HepG2 (cell line): ENCODE results near the gene SELENOM. TPM values are rescaled to one million over a fixed set of nuclear protein-coding genes. Genes with fewer than 3 reads are reported as not detected.

Source experiments
- BRD4 ChIP-seq: sonication (generic); formaldehyde crosslinking; IDR thresholded peaks from 2 replicates; pipeline ENCODE4 v1.4.0; 2020; ENCODE audit warnings: missing genetic modification reagents
- CCDC6 ChIP-seq: sonication (generic); formaldehyde crosslinking; IDR thresholded peaks from 2 replicates; pipeline ENCODE4 v1.8.1; 2022; ENCODE audit warnings: mild to moderate bottlenecking, missing genetic modification reagents, moderate library complexity
- HIVEP1 ChIP-seq: sonication (generic); formaldehyde crosslinking; IDR thresholded peaks from 2 replicates; pipeline ENCODE4 v1.4.0; 2020; ENCODE audit warnings: mild to moderate bottlenecking, missing genetic modification reagents
- HNRNPLL ChIP-seq: fragments of 200-400 bp; formaldehyde crosslinking; IDR thresholded peaks from 2 replicates; pipeline ENCODE4 v1.6.1; 2017; ENCODE audit warnings: mild to moderate bottlenecking, low read depth, low read length; ENCODE audit not compliant: poor library complexity, severe bottlenecking
- IKZF5 ChIP-seq: IDR thresholded peaks from 2 replicates; pipeline ENCODE4 v1.6.1; 2018; ENCODE audit warnings: missing genetic modification reagents, mild to moderate bottlenecking, missing compliant biosample characterization
- KDM5A ChIP-seq: fragments of 200-600 bp; sonication (generic); IDR thresholded peaks from 2 replicates; pipeline ENCODE4 v1.7.0; 2018; ENCODE audit warnings: antibody characterized with exemption, mild to moderate bottlenecking, low read length, borderline replicate concordance
- NR1H2 ChIP-seq: sonication (generic); formaldehyde crosslinking; IDR thresholded peaks from 2 replicates; pipeline ENCODE4 v1.8.1; 2022; ENCODE audit warnings: low read depth, missing genetic modification reagents, borderline replicate concordance
- POLR2A ChIP-seq, 2 experiments: IDR thresholded peaks; 2 replicates each; pipeline ENCODE4 v1.6.1; 2011; ENCODE audit warnings: low read depth in 2 of 2, low read length in 2 of 2, mild to moderate bottlenecking in 1 of 2, moderate library complexity in 1 of 2; ENCODE audit not compliant: insufficient read depth in 1 of 2
- PRMT3 ChIP-seq: sonication (generic); formaldehyde crosslinking; IDR thresholded peaks from 2 replicates; pipeline ENCODE4 v1.8.1; 2022; ENCODE audit warnings: low read depth, mild to moderate bottlenecking, moderate library complexity, missing genetic modification reagents, borderline replicate concordance
- SMC3 ChIP-seq: IDR thresholded peaks from 2 replicates; pipeline ENCODE4 v1.6.1; 2011; ENCODE audit warnings: low read length, improper control_type of control experiment
- XRCC5 ChIP-seq: fragments of 200-400 bp; formaldehyde crosslinking; optimal IDR thresholded peaks from 2 replicates; pipeline ENCODE3; 2017; ENCODE audit warnings: mild to moderate bottlenecking, low read length
- YEATS4 ChIP-seq: sonication (generic); formaldehyde crosslinking; IDR thresholded peaks from 2 replicates; pipeline ENCODE4 v1.4.0; 2020; ENCODE audit warnings: missing genetic modification reagents, borderline replicate concordance
- ZBTB4 ChIP-seq: sonication (generic); formaldehyde crosslinking; IDR thresholded peaks from 2 replicates; pipeline ENCODE4 v1.4.0; 2020; ENCODE audit warnings: missing genetic modification reagents, mild to moderate bottlenecking, borderline replicate concordance
- ZMYM4 ChIP-seq: sonication (generic); formaldehyde crosslinking; IDR thresholded peaks from 2 replicates; pipeline ENCODE4 v1.8.1; 2023; ENCODE audit warnings: mild to moderate bottlenecking, missing genetic modification reagents
- ZNF407 ChIP-seq: sonication (generic); formaldehyde crosslinking; IDR thresholded peaks from one replicate; pipeline ENCODE4 v1.5.1; 2020; ENCODE audit warnings: mild to moderate bottlenecking, missing genetic modification reagents; ENCODE audit errors: not compliant biosample characterization
- ZSCAN29 ChIP-seq: sonication (generic); formaldehyde crosslinking; conservative IDR thresholded peaks from 2 replicates; pipeline ENCODE4 v1.4.0; 2020; ENCODE audit warnings: mild to moderate bottlenecking, missing genetic modification reagents
- polyA plus RNA-seq, 8 experiments: library from polyadenylated mRNA; depleted of rRNA in 3 of 8; stranded (reverse) in 7 of 8; unstranded in 1 of 8; fragments of >200 nt; fragmentation: Illumina TruSeq in 4 of 8; extraction: Trizol in 4 of 8; gene quantifications; 2 replicates each; pipeline versions ENCODE4 v1.2.1 to v1.2.3, GENCODE V29; 2011 to 2016; ENCODE audit warnings: low read depth in 4 of 8, missing spikeins in 1 of 8, mixed read lengths in 1 of 8; ENCODE audit not compliant: insufficient read depth in 1 of 8
- total RNA-seq, 5 experiments: library from RNA; depleted of rRNA; stranded (reverse); fragments of >200 nt; fragmentation: Illumina TruSeq; extraction: Trizol; gene quantifications; 2 replicates each; pipeline ENCODE4 v1.2.3, GENCODE V29; 2016; ENCODE audit warnings: low read depth in 1 of 5

Gene SELENOM
- total and polyA plus RNA-seq, 2 of the 13 experiments (the other 11 are each of a cell fraction or from before 2014, with no cell fraction given), result 4.1 to 4.3 TPM

- TF ChIP-seq CCDC6 (peak; percentile 72; the same call in 1 of the 2 replicates), HNRNPLL (peak; percentile 68), HIVEP1 (CRISPR knock-in tag) (peak; percentile 59; the same call in 1 of the 2 replicates), NR1H2 (no peak), ZMYM4 (CRISPR knock-in tag) (peak; percentile 27; the same call in 1 of the 2 replicates), IKZF5 (CRISPR knock-in tag) (peak; percentile 43), POLR2A (IDR thresholded peaks at IDR 0.05; ENCODE audit: insufficient read depth in 1 of 2, low read depth in 2 of 2, low read length in 2 of 2) (peak; percentile 77 to 93; a peak in 3 of 4 replicates), YEATS4 (CRISPR knock-in tag) (no peak; the same call in 1 of the 2 replicates), XRCC5 (peak; percentile 41), SMC3 (no peak), KDM5A (0 out of 2 replicates have a peak, but pooled peaks have one; percentile 73), ZBTB4 (peak; percentile 39; the same call in 1 of the 2 replicates), PRMT3 (CRISPR knock-in tag) (no peak), ZNF407 (CRISPR knock-in tag) (peak; percentile 29), BRD4 (CRISPR knock-in tag) (no peak), ZSCAN29 (0 out of 2 replicates have a peak, but pooled peaks have one; percentile 25)
Observed at GRCh38 chr22:31080848-31081649, 26.3 kb downstream of the SELENOM start, which contains the start of gene SMTN (continued).
